ENCODE measurements around the gene SLC16A3.

SLC16A3 gene

DNA sequence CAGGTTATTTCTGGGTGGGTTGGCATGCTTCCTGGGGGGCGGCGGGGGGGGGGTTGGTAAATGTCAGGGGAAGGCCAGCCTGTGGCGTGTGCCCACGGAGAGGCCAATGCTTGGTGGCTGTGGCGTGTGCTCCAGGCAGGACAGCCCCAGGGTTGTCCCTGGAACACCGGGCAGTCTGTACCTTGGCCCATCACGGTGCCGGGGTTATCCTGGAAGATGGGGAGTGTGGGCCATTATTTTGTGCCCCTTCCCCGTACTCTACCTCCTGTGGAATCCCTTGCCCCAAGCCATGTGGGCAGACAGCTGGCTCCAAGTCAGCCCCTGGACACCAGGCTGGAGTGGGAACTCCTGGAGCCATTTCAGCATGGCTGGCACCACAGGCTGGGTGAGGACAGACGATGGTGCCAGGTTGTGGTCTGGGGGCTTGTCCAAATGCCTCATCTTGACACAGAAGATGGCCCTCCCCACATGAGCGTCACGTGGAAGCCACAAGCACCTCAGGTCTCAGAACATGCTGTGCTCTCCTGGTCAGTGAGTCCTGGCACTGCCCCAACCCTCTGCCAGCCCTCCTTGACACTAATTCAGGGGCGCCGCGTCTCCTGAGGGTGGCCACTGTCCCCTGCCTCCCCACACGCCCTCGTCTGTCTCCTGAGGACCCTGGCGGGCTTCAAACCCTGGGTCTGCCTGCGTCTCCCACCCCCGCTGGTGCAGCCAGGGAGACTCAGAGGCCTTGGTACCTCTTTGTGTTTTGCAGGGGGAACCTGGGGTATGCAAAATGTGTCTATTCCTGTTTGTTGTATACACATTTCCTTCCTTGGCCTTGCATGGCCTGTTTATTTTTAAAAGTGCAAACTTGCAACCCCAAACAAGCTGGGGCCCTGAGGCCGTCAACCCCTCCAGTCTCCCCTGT lies 4.3 kb downstream of the SLC16A3 start:
- TF ChIP-seq, protein P1, sequence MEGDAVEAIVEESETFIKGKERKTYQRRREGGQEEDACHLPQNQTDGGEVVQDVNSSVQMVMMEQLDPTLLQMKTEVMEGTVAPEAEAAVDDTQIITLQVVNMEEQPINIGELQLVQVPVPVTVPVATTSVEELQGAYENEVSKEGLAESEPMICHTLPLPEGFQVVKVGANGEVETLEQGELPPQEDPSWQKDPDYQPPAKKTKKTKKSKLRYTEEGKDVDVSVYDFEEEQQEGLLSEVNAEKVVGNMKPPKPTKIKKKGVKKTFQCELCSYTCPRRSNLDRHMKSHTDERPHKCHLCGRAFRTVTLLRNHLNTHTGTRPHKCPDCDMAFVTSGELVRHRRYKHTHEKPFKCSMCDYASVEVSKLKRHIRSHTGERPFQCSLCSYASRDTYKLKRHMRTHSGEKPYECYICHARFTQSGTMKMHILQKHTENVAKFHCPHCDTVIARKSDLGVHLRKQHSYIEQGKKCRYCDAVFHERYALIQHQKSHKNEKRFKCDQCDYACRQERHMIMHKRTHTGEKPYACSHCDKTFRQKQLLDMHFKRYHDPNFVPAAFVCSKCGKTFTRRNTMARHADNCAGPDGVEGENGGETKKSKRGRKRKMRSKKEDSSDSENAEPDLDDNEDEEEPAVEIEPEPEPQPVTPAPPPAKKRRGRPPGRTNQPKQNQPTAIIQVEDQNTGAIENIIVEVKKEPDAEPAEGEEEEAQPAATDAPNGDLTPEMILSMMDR (IDR thresholded peaks at IDR 0.05), result no peak
- DNase-seq, result no peak
- Mint-ChIP-seq H3K27me3 (ENCODE audit: low read depth, poor library complexity) (peaks cover 3% of the 10 kb centered on the region), H3K27ac (no peak overlapping the region), H3K9me3 (no peaks in the 10 kb centered on the region), H3K4me1 (peaks cover 41% of the 10 kb centered on the region), H3K36me3 (ENCODE audit: low read depth) (peaks cover 4% of the 10 kb centered on the region), H3K4me3 (peak overlapping the region; percentile 42)

DNA sequence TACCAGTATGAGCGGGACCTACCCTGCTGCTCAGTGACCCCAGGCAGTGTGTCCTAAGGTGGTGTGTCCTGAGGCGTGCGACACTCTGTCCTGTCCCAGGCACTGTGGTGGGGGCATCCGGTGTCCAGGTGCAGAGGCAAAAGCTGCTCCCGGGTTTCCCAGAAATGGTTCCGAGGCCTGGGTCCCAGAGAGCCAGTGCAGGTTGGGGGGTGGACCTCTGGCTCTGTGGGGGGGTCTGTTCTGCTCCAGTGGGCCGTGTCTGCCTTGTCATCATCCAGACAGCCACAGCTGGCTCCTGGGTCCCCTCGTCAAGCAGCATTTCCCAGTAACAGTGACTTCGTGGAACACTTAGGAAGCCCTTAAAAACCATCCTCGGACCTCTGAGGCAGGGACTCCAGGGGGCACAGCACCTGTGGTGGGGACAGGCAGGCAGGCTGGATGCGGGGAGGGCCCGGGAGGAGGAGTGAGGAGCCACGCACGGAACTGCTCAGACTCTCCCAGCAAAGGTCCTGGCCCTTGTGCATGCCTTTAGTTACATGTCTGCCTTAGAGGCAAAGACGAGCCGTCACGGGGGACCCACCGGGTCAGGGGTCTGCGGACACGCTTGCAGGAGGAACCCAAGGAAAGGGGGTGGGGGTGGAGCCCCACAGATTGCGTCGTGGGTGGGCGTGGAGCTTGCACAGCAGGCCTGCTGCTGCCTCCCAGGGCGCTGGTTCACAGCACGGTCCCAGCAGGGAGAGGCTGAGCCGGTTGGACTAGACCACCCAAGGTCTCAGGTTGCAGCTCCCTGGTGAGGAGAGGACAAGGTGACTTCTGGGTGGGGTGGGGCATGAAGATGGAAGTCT lies 5.6 kb downstream of the SLC16A3 start:
- Mint-ChIP-seq H3K36me3 (ENCODE audit: low read depth) (peaks cover 8% of the 10 kb centered on the region), H3K27me3 (ENCODE audit: low read depth, poor library complexity) (peaks cover 3% of the 10 kb centered on the region), H3K9me3 (no peaks in the 10 kb centered on the region), H3K4me3 (peak overlapping the region; percentile 56), H3K4me1 (peaks cover 48% of the 10 kb centered on the region), H3K27ac (no peak overlapping the region)
- DNase-seq, result peak; percentile 45
- TF ChIP-seq, protein P1 (IDR thresholded peaks at IDR 0.05), result no peak

DNA sequence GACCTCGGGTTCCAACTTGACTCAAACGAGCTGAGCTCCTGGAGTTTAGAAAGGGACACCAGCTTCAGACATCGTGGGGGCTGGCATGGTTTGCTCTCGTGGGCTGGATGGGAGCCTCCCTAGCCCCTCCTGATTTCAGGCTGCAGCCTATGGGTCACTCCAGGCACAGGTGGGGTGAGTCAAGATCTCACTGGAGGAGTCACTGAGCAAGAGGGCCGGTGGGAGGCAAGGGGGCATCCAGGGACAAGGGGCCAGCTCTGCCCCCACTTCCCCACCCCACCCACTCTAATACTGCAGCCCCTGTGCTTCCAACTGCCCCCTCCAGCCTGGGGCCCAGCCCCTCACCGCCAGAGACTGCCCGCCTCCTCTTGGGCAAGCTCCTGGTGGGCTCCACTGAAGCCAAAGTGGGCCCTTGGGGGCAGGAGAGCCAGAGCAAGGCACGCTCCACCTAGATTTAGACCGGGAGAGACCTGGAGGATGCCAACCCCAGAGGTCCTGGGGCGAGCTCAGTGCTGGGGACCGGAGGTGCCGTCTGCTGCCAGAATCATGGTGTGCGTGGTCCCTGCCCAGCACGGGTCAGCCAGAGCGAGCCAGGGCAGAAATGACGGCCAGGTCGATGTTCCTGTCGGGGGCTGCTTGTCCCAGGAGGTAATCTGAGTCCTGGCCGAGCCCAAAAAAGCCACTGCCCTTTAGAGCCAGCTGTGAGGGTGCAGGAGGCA lies 6.4 kb downstream of the SLC16A3 start:
- TF ChIP-seq, protein P1 (IDR thresholded peaks at IDR 0.05), result no peak
- no peaks in the 10 kb centered on the region for H3K9me3 Mint-ChIP-seq
- H3K36me3 Mint-ChIP-seq (ENCODE audit: low read depth), result peaks cover 8% of the 10 kb centered on the region
- no peak for DNase-seq
- H3K4me1 Mint-ChIP-seq, result peaks cover 47% of the 10 kb centered on the region
- H3K27ac Mint-ChIP-seq, result no peak overlapping the region
- H3K4me3 Mint-ChIP-seq, result peak overlapping the region; percentile 56
- no peaks in the 10 kb centered on the region for H3K27me3 Mint-ChIP-seq (ENCODE audit: low read depth, poor library complexity)

DNA sequence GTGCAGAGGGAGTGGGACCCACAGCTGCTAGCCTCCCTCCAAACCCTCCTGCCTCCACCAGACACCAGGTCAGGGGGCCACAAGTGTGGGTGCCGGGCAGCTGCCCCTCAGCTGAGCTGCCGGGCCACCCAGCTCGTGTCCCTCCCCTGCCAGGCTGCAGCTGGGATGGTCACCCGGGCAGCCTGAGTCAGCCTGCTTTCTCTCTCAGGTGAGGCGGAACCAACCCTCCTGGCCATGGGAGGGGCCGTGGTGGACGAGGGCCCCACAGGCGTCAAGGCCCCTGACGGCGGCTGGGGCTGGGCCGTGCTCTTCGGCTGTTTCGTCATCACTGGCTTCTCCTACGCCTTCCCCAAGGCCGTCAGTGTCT lies 6.9 kb downstream of the SLC16A3 start:
- Mint-ChIP-seq H3K9me3 (no peaks in the 10 kb centered on the region), H3K4me3 (no peak overlapping the region), H3K27ac (no peak overlapping the region), H3K36me3 (ENCODE audit: low read depth) (peaks cover 8% of the 10 kb centered on the region), H3K27me3 (ENCODE audit: low read depth, poor library complexity) (no peaks in the 10 kb centered on the region), H3K4me1 (peaks cover 52% of the 10 kb centered on the region)
- TF ChIP-seq, protein P1 (IDR thresholded peaks at IDR 0.05), result no peak
- DNase-seq, result no peak

DNA sequence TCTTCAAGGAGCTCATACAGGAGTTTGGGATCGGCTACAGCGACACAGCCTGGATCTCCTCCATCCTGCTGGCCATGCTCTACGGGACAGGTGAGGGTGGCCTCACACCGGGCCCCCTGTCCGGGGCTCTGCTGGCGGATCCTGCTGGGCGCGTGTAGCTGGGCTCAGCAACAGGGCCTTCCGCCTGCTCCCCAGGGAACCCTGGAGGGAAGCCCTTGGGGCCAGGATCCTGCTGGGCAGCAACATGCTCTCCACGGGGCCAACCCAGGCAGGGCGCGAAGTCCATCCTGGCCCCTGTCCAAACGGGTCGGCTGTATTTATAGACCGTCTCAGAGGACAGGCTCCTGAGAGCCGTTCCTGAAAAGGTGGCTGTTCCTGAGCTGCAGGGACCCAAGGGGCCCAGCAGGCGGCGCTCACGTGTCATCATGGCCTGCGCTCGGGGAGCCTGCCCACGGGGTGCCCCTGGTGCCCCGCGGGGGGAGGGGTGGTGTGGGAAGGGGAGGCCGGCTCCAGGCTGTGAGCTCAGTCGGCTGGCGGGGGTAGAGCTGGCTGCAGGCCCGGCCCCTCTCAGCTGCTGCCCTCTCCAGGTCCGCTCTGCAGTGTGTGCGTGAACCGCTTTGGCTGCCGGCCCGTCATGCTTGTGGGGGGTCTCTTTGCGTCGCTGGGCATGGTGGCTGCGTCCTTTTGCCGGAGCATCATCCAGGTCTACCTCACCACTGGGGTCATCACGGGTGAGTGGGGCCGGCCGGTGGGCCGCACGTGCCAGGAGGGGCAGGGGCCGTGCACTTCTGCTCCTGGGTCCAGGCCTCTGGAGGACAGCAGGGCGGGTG lies 7.5 kb downstream of the SLC16A3 start:
- H3K36me3 Mint-ChIP-seq (ENCODE audit: low read depth), result peaks cover 8% of the 10 kb centered on the region
- H3K4me1 Mint-ChIP-seq, result peaks cover 58% of the 10 kb centered on the region
- no peak overlapping the region for H3K27ac Mint-ChIP-seq
- DNase-seq, result peak; percentile 69
- H3K27me3 Mint-ChIP-seq (ENCODE audit: low read depth, poor library complexity), result no peaks in the 10 kb centered on the region
- TF ChIP-seq, protein P1 (IDR thresholded peaks at IDR 0.05), result peak; percentile 78
- H3K9me3 Mint-ChIP-seq, result no peaks in the 10 kb centered on the region
- H3K4me3 Mint-ChIP-seq, result no peak overlapping the region
